Measurements from ENCODE around the gene CHKA.
A peak's percentile ranks its signal among the peaks of the same experiment; 100 is the strongest.

CHKA gene

DNA sequence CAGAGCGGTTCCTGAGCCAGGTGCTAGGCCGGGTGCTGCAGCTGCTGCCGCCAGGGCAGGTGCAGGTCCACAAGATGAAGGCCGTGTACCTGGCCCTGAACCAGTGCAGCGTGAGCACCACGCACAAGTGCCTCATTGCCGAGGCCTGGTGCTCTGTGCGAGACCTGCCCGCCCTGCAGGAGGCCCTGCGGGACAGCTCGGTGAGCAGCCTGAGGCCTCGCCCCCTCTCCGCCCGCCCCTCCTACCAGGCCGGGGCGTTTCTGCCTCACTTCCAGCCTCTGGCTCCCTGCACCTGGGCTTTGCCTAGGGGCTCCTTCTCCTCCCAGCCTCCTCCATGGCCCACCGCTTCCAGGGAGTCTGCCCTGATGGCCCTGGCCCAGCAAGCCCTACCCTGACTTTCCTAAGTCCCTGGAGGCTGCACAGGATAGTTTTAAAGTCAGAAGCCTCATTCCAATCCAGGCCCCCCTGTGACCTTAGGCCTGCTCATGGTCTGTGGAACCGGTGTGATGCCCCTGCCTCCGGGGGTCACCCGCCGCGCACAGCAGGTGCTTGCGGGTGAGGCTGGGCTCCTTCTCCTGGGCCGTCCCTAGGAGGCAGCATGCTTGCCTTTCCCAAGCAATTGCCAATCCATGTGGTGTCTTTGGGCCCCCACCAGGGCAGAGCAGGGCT lies 76.9 kb downstream of the CHKA start:
- DNase-seq: no peak

DNA sequence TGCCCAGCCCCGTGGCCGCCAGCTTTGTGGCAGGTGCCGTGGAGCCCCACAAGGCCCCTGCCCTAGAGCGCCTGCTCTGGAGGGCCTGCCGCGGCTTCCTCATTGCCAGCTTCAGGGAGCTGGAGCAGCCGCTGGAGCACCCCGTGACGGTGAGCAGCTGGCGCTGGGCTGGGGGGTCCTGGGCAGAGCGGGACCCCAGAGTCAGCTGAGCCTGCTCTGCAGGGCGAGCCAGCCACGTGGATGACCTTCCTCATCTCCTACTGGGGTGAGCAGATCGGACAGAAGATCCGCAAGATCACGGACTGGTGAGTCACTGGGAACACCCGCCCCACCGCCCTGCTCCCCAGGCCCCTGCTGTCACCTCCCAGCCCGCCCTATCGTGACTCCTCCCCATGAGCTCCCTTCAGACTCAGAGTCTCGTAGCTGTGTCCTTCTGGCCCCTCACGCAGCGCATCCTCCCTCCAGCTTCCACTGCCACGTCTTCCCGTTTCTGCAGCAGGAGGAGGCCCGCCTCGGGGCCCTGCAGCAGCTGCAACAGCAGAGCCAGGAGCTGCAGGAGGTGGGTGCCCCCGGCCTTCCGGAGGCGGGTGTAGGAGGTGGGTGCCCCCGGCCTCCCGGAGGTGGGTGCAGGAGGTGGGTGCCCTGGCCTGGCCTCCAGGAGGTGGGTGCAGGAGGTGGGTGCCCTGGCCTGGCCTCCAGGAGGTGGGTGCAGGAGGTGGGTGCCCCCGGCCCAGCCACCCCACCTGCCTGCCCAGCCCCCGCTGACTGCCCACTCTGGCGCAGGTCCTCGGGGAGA lies 77.6 kb downstream of the CHKA start:
- DNase-seq: peak; percentile 75

DNA sequence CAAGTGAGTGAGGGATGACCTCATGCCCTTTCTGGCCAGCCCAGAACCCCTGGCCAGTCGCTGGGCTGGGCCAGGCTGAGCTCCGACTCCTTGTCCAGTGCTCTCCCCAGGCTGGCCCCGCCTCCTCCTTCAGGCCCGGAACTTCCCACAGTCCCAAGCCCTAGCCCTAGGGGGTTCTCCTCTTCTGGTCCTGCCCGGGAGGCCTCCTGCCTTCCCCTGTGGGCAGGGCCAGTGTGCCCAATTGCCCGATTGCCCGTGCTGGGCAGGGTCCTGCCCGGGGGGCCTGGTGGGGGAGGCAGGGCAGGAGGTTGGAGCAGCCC lies 78.2 kb downstream of the CHKA start:
- DNase-seq: no peak

DNA sequence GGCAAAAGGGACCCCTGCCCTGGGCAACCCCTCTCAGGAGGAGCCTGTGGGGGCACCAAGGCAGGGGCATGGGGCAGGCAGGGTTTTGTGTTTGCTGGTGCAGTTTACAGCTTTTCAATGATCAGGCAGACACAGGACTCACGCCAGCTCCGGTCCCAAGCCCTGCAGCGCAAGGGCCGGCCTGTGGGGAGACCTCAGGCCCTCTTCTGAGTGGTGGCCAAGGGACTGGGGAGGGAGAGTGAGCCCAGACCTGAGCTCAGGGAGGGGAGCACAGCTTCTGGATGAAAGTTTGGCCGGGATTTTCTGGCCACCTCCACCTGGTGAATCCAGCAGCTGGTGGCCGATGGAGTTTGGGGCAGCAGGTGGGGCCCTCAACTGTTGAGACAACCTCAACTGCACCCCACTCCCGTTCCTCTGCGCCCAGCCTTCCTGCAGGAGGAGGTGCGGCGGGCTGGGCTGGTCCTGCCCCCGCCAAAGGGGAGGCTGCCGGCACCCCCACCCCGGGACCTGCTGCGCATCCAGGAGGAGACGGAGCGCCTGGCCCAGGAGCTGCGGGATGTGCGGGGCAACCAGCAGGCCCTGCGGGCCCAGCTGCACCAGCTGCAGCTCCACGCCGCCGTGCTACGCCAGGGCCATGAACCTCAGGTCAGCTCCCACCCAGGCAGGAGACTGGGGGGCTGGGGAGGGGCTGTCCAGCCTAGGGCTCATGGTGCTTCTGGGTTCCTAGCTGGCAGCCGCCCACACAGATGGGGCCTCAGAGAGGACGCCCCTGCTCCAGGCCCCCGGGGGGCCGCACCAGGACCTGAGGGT lies 78.8 kb downstream of the CHKA start:
- no peak for DNase-seq

DNA sequence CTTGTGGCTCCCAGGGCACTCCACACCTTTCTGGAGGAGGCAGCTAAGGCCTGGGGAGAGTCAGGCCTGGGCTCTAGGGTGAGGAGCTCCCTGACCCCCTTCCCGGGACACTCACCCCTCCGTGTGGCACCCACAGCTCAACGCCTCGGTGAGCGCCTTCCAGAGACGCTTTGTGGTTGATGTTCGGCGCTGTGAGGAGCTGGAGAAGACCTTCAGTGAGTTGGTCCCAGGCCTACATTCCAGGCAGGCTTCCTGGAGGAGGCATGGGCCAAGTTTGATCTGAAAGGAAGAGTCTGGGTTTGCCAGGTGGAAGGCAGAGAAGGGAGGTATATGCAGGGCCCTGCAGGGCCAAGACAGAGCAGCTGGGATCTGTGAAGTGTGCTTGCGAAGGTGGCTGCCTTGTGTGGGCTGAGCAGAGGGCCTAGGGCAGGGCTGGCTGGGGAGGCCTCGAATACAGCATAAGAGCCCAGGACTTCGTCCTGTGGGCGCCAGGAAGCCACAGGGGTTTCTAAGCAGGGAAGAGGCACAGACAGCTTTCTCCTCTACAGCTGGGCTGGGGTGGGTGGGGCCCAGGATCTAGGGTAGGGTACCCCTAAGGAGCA lies 79.5 kb downstream of the CHKA start:
- DNase-seq: no peak

DNA sequence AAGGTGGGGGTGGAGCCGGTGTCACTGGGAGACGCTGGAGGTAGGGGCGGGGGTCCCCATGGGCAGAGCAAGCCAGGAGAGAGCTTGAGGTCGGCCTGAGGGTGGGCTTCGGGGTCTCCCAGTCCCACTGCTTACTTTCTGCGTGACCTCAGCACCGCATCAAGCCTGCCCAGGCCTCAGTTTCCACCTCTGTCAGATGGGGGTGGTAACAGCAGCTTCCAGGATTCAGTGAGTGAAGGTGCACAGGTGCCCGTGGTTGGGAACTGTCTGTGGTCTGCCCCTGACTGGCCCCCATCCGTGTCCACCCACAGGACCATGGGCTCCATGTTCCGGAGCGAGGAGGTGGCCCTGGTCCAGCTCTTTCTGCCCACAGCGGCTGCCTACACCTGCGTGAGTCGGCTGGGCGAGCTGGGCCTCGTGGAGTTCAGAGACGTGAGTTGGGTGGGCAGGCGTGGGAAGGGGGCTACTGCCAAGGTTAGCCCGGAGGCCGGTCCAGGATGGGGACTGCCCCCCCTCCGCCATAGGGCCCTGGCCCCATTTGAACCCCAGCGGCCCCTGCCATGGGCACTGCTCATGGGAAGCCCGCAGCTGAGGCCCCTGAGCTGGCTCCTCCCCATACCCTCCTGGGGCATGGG lies 80.1 kb downstream of the CHKA start:
- DNase-seq: no peak

DNA sequence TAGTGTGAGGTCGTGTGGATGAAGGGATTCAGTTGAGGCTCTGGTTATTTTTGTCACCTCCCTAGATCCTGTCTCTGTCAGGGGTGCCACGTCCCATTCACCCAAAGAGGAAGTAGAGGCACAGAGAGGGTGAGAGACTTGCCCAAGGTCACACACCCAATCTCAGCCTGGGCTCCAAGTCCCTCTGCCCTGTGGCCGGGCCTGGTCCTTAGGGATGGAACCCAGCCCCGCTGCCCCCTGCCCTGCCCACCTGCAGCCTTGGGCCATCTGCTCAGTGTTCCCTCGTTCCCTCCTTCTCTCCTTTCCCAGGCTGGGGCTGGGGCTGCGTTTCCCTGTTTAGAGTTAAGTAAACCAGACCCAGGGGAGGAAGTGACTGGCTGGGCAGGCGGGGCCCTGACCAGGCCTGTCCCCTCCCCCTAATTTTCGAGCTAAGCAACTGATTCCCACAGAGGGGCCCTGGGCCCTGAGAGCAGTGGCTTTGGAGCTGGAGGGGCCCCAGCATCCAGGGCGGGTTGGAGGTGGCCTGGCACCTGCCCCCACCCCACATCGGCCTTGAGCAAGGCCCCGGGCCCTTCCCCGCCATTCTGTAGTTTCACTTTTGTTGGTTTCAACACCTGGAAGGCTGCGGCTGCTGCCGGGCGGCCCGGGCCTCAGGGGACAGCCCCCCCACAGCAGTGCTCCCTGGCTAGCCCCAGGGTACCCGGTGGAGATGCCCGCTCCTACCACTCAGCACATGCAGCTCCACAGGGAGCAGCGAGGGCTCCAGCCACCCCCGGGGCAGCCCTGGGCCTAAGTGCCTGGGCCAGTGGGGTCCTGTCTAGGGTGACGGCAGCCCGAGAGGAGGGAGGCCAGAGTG lies 80.9 kb downstream of the CHKA start:
- DNase-seq: peak; percentile 73

DNA sequence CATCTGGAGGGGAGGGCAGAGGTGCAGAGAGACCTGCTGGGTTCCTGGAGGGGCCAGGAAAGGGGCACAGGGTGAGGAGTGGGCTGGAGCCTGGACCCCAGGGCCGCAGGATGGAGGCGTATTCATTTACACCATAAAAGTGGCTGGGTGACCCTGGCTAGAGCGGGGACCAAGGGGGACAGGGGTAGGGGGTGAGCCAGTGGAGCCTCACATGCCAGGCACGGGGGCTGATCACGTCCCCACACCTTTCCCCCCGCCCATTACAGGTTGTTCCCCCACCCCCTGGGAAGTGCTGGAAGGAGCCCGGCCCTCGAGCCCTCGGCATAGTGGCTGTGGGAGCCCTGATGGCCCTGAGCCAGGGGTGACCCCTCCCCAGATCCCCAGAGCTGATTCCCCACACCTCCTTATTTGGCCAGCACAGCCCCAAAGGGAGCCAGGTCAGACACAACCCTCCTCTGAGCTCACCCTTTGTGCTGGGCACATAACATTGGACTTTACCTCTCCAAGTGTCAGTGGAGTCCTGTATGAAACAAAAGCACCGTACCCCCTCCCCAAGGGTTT lies 81.6 kb downstream of the CHKA start:
- no peak for DNase-seq

DNA sequence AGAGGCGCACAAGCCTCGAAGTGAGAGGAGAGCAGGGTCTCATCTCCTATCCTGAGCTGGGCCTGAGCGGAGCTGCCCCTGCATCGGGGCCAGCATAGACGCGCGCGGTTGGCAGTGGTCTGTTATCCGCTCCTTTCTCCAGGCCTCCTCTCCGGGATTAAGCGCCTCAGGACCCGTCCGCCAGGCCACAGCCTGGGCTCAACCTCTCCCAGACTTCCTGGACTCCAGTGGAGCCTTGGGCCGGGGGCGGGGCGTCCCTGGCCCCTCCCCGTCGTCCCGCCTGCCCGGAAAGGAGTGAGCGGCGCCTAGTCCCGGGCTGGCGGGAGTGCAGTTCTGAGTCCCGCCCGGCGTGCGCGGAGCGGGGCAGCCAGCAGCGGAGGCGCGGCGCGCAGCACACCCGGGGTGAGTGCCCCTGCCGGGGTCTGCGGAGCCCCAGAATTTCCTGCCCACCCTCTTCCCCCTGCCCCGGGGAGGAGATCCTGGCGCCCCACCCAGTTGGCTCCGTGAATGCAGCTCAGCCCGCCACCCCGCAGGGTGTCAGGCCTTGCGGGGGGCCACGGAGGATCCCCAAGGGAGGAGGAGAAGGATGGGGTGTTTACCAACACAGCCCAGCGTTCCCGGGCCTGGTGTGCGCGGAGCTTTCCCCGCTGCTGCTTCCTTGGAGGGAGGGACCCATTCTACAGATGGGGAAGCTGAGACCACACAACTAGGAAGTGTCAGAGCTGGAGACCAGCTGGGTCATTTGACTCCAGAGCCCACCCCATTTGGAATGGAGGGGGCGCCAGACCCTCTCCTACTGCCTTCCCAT lies 82.3 kb downstream of the CHKA start, which contains the start of gene TCIRG1:
TCIRG1 (plus strand) TSS at position 308 of the 808 bp plus-strand sequence. CDS start 2,247 bp downstream, outside the sequence.
- DNase-seq: peak; percentile 78

DNA sequence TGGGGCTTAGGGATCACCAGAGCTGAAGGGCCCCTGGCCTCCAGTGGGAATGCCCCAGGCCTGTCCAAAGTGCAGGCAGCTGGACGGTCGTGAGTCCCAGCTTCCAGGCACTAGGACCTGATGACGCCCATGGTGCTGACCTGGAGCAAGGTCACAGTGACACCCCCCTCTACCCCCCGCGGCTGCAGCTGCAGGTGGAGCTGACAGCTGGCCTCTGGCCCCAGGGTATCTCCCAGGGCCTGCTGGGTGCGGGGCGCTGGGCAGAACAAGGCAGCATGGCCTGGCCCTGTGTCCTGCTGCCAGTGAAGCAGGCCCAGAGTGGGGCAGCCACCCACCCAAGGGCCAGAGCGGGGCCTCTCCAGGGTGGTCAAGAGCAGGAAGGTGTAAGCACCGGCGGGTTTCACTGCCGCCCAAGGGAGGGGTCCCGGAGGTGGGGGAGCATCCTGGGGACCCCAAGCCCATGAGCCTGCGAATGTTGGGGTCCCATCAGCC lies 82.9 kb downstream of the CHKA start:
- DNase-seq: no peak

DNA sequence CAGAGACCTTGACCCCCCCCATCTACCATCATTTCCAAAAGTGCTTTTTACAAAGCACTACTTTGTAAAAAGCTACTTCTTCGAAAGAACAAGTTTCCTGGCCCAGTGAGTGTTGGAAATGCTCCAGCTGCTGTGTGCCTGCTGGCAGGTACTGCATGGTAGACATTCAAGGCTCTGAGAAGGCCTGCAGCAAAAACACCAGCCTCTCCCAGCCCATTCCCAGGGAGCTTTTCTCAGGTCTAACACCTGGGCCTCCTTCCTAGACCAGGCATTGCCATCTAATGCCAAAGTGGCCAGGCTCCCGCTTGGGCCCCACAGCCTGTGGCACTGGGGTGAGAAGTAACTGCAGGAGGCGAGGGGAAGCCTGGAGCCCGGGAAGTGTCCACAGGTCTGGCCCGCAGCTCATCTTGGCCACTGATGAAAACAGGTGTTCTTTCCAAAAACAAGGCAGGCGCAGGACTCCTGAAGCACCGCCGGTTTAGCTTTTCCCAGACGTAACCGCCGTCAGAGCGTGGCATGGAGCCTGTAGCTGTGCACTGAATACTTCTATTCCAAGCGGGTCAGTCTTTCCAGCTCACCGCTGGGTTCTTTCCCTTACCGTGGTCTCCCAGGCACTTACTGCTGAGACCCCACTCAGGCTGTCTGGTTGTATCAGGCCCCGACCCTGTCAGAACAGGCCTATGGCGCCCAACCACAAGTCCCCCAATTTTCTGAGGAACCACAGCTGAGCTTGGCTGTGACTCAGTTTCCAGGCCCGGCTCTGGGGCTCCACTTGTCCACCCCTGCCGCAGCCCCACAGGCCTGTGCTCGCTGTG lies 83.6 kb downstream of the CHKA start:
- no peak for DNase-seq

DNA sequence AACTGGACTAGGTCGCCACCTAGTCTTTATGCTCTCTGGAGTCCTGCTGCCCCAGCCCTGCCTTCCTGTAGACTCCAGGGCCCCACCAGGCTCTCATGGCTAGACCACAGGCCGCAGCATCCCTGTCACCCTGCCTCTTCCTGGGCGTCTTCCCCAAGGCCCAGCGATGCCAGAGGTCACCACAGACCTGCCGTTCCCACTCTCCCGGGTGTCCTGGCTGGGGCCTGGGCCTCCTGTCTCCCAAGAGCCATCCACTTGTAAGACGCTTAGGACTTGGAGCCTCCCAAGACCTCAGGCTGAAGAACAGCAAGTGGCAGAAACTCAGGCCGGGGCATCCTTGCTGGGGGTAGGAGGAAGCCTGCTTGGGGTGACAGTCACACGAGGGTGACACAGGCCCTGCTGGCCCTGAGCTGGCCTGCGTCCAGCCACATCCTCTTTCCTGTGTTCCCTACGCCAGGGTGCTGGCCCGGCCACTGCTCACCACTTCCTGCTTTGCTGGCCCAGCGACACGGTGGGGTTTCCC lies 84.4 kb downstream of the CHKA start:
- DNase-seq: no peak

DNA sequence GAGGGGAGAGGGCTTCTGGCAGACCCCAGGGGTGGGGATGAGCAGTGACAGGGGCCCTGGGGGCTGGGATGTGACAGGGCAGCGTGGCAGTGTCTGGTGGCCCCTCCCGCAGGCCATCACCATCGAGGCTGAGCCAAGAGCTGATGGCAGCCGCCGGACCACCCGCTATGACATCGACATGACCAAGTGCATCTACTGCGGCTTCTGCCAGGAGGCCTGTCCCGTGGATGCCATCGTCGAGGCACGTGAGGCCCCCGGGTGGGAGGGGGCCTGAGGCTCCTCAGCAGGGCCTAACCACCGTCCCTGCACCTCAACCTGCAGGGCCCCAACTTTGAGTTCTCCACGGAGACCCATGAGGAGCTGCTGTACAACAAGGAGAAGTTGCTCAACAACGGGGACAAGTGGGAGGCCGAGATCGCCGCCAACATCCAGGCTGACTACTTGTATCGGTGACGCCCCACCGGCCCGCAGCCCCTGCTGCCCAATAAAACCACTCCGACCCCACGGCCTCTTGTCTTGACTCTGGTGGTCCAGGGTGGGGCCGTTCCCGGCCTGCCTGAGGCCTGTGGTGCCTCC lies 85.0 kb downstream of the CHKA start:
- DNase-seq: no peak

DNA sequence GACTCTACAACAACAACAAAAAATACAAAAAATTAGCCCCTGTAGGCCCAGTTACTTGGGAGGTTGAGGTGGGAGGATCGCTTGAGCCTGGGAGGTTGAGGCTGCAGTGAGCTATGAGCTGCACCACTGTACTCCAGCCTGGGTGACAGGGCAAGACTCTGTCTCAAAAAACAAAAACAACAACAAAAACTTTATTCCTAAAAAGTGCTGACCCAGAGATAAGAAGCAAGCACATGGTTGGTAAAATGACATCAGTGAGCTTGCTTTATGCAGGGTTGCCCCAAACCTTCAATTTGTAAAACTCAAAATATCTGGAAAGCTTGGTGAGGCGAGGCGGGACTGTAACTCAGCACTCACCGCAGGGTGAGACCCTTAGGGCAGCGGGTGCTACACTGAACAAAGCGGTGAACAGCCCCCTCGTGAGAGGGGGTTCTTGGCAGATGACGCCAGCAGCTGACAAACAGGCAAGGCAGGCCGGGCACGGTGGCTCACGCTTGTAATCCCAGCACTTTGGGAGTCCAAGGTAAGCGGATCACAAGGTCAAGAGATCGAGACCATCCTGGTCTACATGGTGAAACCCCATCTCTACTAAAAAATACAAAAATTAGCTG lies 85.8 kb downstream of the CHKA start:
- no peak for DNase-seq

DNA sequence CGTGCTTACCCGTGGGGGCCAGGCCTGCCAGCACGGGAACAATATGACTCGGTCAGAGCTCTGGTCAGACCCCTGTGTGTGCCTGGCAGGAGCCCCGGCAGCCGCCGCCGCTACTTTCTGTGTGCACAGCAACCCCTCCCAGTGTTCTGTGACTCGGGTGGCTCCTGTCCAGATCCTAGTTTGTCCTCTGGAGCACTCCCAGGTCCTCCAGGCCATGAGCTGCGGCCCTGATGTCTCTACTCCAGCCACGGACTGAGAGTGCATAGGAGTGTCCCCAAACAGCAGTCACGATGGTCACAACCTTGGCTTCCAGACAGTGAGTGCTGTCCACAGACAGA lies 87.5 kb downstream of the CHKA start:
- no peak for DNase-seq

DNA sequence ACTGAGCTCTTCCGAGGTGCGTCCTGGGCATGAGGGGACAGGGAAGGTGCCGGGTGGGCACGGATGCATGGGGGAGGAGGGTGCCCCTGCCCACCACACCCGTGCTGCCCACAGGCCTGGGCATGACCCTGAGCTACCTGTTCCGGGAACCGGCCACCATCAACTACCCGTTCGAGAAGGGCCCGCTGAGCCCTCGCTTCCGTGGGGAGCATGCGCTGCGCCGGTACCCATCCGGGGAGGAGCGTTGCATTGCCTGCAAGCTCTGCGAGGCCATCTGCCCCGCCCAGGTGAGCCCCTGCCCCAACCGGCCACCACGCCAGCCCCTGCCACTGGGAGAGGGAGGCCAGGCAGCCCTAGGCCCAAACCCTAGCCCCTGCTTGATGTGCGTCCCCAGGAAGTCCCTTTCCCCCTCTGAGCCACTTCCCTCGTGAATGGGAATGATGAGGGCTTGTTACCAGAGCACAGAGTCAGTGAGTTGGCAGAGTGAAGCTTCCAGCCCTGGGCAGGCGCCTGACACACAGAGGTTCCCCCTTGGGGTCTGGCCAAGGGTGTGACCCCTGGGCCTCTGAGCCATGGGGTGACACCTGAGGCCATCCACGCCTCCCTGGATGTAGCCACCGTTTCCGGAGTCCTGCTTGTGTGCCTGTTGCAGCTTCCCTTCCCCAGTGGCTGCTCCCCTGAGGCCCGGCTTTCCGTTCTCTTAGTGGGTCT lies 88.0 kb downstream of the CHKA start:
- DNase-seq: no peak

DNA sequence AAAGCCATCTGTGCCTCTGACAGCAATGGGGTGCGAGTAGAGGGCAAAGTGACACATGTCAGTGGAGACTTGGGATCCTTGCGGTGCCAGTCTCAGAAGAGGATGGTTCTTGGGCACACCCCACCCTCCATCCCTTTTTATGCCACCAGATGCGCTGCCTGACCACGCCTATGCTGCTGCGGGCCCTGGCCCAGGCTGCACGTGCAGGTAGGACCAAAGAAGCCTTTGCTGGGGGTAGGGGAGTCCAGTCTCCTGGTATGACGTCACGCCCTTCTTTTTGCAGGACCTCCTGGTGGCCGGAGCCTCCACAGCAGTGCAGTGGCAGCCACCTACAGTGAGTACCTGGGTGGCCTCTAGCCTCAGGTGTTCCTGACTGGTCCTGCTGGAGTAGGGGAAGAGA lies 89.2 kb downstream of the CHKA start:
- DNase-seq: no peak

DNA sequence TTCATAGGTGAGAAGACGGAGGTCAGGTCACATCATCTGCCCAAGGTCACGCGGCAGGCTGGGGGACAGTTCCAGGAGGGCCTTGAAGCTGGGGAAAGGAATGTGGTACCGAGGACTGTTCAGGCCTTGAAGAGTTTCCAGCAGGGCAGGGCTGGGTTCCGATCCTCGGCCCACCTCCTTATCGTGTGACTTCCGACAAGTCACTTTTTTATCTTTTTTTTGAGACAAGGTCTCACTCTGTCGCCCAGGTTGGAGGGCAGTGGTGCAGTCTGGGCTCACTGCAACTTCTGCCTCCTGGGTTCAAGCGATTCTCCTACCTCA lies 90.1 kb downstream of the CHKA start:
- DNase-seq: no peak
